Stomach (tissue), 4 donors: ENCODE measurements around the gene LMX1A.

Experiments used
- EP300 ChIP-seq: sonication (generic); formaldehyde crosslinking; IDR thresholded peaks from one replicate; pipeline ENCODE4 v1.6.1; 2017; ENCODE audit warnings: antibody characterized with exemption
- POLR2AphosphoS5 ChIP-seq, 3 donors: sonication (generic); formaldehyde crosslinking; IDR thresholded peaks; one replicate each; pipeline ENCODE4 v1.6.1; 2016; ENCODE audit warnings: antibody characterized with exemption in 3 of 3

GRCh38 chr1:165290148-165290547 is 66.4 kb downstream of the LMX1A start:
- TF ChIP-seq EP300, result no peak
- no peak for TF ChIP-seq POLR2AphosphoS5 (IDR thresholded peaks at IDR 0.05)
